Measurements from ENCODE around the gene CHST7.
"Not testable (repeated sequence)": the region's sequence is repeated elsewhere in the genome, so short reads cannot be mapped to it uniquely, and the experiment has no call there.

The CHST7 gene

GRCh38 chrX:46573331-46573891 is at the start of gene CHST7:
CHST7 (plus strand) TSS chrX:46573765; CDS start chrX:46573932, 167 bp downstream.
- DNase-seq: peak; percentile 51

DNA sequence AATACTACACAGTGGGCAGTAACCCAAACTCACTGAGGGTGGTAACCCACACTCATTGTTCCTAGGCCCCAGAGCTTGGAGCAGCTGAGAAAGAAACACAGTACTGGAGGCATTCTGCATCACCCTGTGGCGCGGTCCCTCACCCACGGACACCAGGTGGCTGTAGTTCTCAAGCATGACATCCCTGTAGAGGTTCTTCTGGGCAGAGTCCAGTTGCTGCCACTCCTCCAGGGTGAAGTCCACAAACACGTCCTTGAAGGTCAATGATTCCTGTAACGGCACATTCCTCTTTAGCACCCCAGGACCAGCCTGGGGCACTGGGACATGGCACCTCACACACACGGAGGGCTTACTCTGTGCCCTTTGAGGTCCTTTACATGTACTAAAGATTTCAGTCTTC is 44.9 kb upstream of the CHST7 start:
- not testable (repeated sequence) for DNase-seq

DNA sequence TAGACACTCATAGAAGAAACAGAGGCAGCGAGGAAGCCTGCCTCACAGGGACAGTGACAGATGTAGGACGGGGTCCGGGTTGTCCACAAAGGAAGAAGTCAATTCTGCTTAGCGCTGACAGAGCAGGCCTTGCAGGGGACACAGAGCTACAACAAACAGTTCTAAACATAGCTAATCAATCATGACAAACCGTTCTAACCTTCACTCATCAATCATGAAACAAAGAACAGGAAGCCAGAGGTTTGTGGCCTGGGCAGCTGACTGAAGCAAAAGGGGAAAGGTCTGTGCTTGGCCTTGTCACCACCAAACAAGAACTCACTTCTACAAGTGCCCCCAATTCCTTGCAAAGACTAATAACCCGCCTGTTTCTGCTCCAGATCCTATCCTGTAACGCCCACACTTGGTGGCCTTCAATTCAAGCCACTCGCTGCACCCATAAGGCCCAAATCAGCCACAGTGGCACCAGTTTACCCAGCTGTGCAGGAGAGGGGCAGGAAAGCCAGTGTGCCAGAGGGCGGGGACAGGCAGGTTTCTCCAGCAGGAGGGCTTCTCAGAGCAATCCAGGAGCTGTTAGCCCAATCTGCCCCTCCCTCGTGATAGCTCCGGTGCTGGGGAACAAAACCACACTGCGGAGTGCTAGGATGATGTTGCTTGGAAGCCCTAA is 43.7 kb upstream of the CHST7 start:
- not testable (repeated sequence) for DNase-seq

DNA sequence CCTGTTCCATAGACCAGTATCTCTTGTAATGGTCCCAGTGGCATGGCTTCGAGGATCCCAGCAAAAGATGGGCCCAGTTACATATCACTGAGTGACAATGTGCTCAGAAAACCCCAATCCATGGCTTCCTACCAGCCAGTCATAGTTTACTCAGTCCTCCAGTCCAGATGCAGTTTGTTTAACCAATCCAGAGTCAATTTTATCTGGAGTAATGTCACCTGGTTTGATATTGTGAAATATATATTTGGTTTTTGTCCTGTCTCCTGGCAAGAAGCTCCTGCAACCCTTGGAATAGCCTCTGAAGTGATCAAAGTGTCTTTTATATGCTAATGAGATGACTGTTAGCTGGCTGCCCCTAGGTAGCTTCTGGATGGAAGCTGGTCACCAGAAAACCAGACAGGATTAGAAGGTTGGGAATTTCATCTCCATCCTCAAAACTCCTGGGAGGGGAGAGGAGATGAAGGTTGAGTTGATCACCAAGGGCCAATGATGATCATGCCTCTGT is 43.1 kb upstream of the CHST7 start:
- DNase-seq: not testable (repeated sequence)

GRCh38 chrX:46531442-46531841 is 42.1 kb upstream of the CHST7 start:
- no peak for DNase-seq

DNA sequence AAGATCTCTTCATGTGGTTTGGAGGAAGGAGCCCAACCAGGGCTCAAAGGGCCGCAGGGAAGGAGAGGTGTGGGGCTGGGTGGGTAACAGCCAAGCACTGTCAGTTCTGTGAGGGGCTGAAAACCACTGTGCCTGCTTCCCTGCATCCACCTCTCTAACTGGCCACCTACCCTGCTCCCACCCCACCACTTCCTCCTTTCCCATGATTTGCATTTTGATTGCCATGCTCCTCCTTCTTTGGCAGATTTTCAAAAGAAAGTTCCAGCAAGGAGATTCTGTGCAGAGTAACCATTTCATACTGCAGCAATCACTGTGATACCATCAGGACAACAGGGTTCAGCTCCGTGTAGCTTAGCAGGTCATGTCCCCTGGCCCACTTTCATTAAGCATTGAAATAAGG is 30.1 kb upstream of the CHST7 start:
- DNase-seq: no peak

GRCh38 chrX:46544527-46544926 is 29.0 kb upstream of the CHST7 start:
- DNase-seq: not testable (repeated sequence)

DNA sequence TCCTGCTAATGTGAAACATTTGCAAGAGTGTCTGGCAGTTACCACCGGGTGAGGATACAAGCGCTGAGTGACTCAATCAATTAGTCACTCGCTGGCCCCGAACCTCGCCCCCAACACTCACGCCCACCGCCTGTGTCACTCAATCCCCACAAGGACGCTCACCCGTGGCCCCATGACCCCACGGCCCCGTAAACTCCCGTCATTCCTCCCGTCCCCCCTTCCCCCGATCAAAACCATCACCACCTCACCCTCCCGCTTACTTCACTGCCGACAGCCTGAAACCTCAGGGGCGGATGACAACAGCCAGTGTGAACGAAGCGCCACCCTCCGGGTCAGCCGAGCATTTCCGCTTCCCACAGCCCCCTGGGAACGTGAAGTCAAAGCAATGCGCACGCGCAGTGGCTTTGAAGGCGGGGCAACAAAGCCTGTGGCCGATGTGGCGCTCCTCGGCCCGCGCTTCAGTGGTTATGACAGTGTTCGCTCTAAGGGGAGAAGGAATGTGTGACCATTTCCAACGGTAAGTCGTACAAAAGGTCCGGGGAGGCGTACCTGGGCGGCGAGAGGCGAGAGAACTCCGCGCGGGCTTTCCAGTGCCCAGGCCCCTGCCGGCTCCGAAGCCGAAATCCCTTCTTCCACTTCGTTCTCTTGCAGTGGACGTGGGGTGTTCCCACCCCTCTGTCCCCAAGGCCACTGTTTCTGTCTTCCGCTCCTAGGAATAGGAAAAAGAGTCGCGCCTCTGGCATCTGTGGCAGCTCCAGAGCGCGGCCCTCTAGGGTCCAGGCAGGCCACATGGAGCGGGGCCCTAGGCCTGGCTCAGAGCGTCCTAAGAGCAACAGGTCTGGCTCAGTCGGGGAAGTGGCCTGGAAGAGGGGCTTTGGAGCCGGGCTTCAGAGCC is 28.2 kb upstream of the CHST7 start, which contains the start of gene ZNF674:
Gene ZNF674, minus strand, starts transcription at position 311 of the 895 bp plus-strand sequence. CDS start 3,334 bp downstream, outside the sequence.
- peak; percentile 69 for DNase-seq

- DNase-seq: no peak
Measured at GRCh38 chrX:46547857-46548256, 25.7 kb upstream of the CHST7 start.

- no peak for DNase-seq
Measured at GRCh38 chrX:46549914-46550313, 23.7 kb upstream of the CHST7 start.

DNA sequence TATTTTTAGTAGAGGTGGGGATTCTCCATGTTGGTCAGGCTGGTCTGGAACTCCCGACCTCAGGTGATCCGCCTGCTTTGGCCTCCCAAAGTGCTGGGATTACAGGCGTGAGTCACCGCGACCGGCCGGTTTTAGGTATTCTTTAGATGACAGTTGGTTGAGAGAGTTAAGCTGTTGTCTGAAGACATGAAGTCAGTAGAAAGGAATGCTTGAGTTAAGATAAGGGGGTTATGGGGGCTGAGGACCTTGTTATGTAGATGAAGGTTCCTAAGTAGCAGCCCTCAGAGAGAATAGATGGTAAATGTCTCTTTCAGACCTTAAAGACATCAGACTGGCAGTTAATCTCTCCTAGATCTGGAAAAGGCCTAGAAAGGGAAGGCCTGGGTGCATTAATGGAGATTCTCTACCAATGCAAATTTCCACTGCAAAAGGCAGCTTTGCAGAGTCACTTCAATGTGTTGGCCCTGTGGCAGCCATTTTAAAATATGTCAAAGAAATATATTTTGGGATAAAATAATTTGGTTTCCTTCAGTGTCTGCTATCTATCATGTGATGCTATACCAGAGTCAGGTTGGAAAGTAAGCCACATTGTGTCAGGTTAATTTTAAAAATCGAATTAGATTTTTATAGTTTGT is 22.0 kb upstream of the CHST7 start:
- DNase-seq: no peak

GRCh38 chrX:46553935-46554334 is 19.6 kb upstream of the CHST7 start:
- no peak for DNase-seq

GRCh38 chrX:46554942-46555341 is 18.6 kb upstream of the CHST7 start:
- DNase-seq: peak; percentile 6

GRCh38 chrX:46559062-46559461 is 14.5 kb upstream of the CHST7 start:
- no peak for DNase-seq

DNA sequence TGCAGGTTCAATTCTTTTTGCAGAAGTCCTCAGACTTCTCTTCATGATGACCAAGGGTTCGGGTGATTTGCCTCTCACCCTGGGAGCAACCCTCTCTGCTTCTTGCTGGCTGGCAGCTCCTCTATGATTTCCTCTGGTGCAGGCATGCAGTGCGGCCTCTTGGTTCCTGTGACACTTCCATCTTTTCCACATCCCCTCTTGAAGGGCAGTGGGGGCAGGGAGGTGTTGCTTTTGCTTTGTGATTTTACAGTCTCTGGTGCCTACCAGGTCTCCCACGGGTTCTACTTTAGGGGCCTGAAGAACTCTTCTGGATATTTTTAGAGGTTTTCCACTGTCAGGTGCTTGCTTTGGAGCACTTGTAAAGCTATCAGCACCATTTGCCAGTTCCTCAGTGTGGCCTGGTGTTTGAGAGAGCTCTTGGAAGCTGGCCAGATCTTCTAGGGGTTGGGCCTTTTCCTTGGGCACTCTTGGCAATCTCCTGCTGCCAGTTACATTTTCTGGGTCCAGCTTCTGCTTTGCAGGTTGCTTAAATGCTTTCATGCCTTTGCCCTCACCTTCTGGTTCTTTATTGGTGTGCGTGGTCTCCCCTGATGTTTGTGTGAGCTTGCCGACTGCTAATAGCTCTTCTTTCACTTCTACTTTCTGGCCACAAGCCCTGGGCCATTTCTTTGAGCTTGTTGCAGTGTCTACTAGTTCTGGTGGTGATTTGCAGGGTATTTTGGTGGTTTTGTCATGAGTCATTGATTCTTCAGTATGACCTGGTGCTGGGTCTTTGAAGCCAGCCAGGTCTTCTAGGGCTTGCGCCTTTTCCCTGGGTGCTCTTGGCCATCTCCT is 11.5 kb upstream of the CHST7 start:
- no peak for DNase-seq

DNA sequence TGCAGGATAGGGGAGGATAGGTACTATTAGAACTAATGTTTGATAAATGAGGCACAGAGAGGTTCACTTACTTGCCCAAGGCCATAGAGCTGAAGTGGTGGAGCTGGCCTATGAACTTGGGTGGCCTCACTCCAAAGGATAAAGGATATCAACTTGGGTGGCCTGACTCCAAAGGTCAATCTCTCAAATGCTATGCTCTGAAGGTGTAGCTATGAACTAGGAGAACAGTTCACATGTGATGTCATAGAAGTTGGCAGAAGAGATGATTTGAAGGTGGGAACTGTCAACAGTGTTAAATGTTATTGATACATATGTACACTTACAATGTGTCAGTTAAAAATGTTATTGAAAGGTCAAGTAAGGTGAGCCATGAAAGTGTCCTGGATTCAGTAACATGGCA is 6.2 kb upstream of the CHST7 start:
- no peak for DNase-seq

- DNase-seq: no peak
Measured at GRCh38 chrX:46569621-46570020, 3.9 kb upstream of the CHST7 start.

GRCh38 chrX:46571423-46572339 is 1.9 kb upstream of the CHST7 start:
- DNase-seq: no peak

- no peak for DNase-seq
Measured at GRCh38 chrX:46572340-46572936, 1.1 kb upstream of the CHST7 start.
